Renal pelvis (tissue), 4 donors: Measurements from ENCODE around the gene EED. TPM values are rescaled to one million over a fixed set of nuclear protein-coding genes. Genes with fewer than 3 reads are reported as not detected.
"Not testable (repeated sequence)": the region's sequence is repeated elsewhere in the genome, so short reads cannot be mapped to it uniquely, and the experiment has no call there.

Experiments
- DNase-seq: peaks from one replicate; pipeline ENCODE4 v3.0.0-alpha.2; 2013
- polyA plus RNA-seq, 3 donors: library from polyadenylated mRNA; unstranded; fragments of 120-200 nt; gene quantifications; one replicate each; pipeline ENCODE4 v1.2.1, GENCODE V29; 2013; ENCODE audit not compliant: insufficient read length in 3 of 3

Gene EED
- polyA plus RNA-seq, 3 donors = 37.3 to 43.5 (median 40.0) TPM

GRCh38 chr11:86288776-86289507 is 44.4 kb downstream of the EED start:
- DNase-seq = no peak

DNA sequence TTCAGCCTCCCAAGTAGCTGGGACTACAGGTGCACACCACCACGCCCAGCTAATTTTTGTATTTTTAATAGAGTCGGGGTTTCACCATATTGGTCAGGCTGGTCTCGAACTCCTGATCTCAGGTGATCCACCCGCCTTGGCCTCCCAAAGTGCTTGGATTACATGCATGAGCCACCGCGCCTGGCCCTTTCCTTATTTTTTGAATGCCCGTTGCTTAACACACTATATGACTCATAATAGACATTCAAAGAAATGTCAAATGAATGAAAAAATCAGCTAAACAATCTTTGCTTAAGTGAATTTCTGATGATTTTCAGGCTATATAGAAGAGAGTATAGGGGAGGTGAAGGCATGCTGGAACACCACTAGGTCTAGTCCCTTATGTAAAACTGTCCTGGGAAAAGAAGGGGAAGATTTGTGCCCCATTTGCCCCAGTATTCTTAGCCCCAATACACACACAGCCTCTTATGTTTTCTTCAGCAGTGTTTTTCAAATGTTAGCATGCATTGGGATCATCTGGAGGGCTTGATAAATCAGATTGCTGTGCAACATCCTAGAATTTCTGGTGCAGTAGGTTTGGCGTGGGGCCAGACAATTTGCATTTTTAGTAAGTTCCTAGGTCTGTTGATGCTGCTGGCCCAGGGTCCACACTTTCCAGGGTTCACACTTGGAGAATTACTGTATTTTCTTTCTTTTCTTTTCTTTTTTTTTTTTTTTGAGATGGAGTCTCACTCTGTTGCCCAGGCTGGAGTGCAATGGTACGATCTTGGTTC is 45.1 kb downstream of the EED start:
- not testable (repeated sequence) for DNase-seq

DNA sequence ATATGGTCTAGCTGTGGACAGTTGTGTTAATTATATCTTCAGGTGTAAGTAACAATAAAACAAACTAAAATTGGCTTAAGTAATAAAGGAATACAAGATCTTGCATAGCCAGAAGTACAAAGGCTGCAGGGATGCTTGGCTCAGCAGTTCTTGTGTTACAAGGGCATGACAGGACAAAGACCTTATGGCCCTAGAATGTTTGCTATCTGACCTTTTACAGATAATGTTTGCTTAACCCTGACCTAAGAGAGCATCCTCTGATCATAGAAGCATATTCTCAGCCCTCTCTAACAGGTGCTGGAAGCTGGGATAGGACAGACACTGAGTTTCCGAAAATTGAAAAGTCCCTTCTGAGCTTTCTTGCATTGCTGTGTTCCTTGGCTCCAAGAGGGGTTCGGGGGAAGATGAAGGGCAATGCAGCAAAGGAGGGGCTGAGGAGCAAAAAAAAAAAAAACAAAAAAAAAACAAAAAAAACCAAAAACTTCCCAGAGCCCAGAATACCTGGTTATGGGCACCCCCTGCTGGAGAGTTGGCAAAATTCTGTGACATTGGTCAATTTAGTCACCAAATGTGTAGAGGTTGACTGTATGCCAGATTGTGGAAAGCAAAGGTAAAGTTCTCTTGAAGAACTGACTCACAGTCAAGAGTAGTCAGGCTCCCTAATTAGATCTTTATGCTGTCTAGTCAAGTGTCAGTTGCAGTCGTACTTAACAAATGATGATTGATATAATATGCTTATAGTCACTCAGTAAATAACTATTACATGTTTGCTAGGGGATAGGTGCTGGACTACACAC is 47.1 kb downstream of the EED start:
- peak; percentile 42 for DNase-seq

DNA sequence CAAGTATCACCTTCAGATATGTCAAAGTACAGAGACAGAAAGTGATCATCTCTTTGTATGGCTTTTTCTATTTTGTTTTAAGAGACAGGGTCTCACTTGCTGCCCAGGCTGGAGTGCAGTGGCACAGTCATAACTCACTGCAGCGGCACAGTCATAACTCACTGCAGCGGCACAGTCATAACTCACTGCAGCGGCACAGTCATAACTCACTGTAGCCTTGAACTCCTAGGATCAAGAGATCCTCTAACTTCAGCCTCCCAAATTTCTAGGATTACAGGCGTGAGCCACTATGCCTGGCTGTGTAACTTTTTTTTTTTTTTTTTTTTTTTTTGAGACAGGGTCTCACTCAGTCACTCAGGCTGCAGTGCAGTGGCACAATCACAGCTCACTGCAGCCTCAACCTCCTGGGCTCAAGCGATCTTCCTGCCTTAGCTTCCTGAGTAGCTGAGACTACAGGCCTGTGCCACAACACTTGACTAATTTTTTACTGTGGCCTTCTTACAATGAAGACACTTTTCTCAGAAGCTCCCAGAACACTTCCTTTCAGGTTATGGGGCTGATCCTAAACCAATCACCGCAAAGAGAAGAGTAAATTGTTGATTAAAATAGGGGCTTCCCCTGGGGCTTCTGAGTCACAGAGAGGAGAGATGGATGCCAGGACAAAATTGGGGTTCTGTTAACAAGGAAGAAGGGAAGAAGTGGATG is 48.5 kb downstream of the EED start:
- DNase-seq = no peak

- DNase-seq = no peak
Measured at GRCh38 chr11:86294026-86294425, 49.5 kb downstream of the EED start.

DNA sequence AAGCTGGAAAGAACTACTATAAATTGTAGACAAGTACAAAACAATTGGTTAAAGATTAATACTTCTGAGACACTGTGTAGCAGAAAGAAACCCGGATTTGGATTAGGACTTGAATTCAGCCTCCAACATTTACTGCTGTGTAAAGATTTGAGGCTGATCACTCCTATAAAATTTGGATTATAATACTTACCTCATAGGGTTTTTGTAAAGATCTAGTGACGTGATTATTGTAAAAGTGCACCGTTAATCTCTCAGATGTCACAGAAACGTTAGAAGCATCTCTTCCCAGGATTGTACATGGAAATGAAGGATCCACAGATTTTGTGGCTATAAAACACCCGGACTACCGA is 57.2 kb downstream of the EED start:
- DNase-seq = peak; percentile 10

- DNase-seq = peak; percentile 98
Measured at GRCh38 chr11:86302092-86302793, 57.7 kb downstream of the EED start, which contains the start of gene HIKESHI. Gene HIKESHI, plus strand, starts transcription at chr11:86302240. Its CDS starts 209 bp downstream, at chr11:86302449.

DNA sequence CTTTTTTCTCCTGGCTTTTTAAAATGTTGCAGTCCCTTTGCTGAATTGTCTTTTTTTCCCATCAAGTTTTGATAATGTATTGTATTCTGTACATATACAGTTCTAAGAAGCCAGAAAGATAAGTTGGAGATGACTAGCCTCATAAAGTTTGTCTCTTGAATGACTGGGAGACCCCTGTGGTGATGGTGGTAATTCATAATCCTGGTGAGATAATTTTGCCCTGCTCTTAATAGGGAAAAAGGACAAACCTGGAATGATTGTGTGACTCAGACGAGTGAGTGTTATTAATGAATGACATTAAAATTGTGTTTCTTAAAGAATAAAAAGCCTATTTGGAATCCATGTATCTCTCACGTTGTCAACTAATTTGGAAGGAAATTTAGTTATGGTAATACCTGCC is 58.7 kb downstream of the EED start:
- no peak for DNase-seq

- DNase-seq = not testable (repeated sequence)
Measured at GRCh38 chr11:86308710-86309109, 64.2 kb downstream of the EED start.

GRCh38 chr11:86313793-86314192 is 69.2 kb downstream of the EED start:
- no peak for DNase-seq

GRCh38 chr11:86314636-86315035 is 70.1 kb downstream of the EED start:
- no peak for DNase-seq

Other genes with a start within 250 kb of the EED start
- gene PICALM, start 175.7 kb upstream of the EED start, polyA plus RNA-seq = 100 to 1,000 TPM; 223 to 279 (median 243) TPM
- gene HIKESHI, start 57.5 kb downstream of the EED start, polyA plus RNA-seq = 10 to 100 TPM; 45.6 to 49.6 (median 46.7) TPM
- 1 to 10 TPM in 2 of 3 donors, under 1 TPM in 1; 0.85 to 1.8 (median 1.0) TPM for gene CCDC81, start 130.1 kb downstream of the EED start, polyA plus RNA-seq